B cell (primary cell): ENCODE results near the gene WDR27.

Experiments used
- CTCF ChIP-seq: fragments of 200-600 bp; IDR thresholded peaks from one replicate; pipeline ENCODE4 v1.8.0; 2022; ENCODE audit warnings: antibody characterized with exemption, mild to moderate bottlenecking
- EZH2 ChIP-seq: IDR thresholded peaks from 2 replicates; pipeline ENCODE4 v1.6.1; 2012; ENCODE audit warnings: borderline replicate concordance, low read depth, mild to moderate bottlenecking, moderate library complexity, low read length; ENCODE audit not compliant: insufficient read depth, poor library complexity, severe bottlenecking

- TF ChIP-seq CTCF: no peak
- TF ChIP-seq EZH2: no peak
Measured at GRCh38 chr6:169528755-169529154, 173.1 kb downstream of the WDR27 start.
